Measurements from ENCODE around the gene CKAP5. TPM values are rescaled to one million over a fixed set of nuclear protein-coding genes. Genes with fewer than 3 reads are reported as not detected.
"Not testable (repeated sequence)": the region's sequence is repeated elsewhere in the genome, so short reads cannot be mapped to it uniquely, and the experiment has no call there.

The CKAP5 gene
- total RNA-seq, 2 experiments from 2014 or later, result 130 to 133 TPM

- ChIA-PET POLR2A (interaction anchor here (0.6 kb wide), 1 partner anchor 78 kb away, joined by 5 read pairs; no protein-coding TSS in a partner anchor), CTCF (interaction anchor here (0.5 kb wide), 1 partner anchor 242 kb away, joined by 3 read pairs; no protein-coding TSS in a partner anchor)
Measured at GRCh38 chr11:46718155-46719019, 127.7 kb downstream of the CKAP5 start.

- POLR2A ChIA-PET, result not testable (repeated sequence)
- CTCF ChIA-PET, result interaction anchor here (0.5 kb wide), 1 partner anchor 241 kb away, joined by 3 read pairs; no protein-coding TSS in a partner anchor
Measured at GRCh38 chr11:46717825-46718154, 128.3 kb downstream of the CKAP5 start.

DNA sequence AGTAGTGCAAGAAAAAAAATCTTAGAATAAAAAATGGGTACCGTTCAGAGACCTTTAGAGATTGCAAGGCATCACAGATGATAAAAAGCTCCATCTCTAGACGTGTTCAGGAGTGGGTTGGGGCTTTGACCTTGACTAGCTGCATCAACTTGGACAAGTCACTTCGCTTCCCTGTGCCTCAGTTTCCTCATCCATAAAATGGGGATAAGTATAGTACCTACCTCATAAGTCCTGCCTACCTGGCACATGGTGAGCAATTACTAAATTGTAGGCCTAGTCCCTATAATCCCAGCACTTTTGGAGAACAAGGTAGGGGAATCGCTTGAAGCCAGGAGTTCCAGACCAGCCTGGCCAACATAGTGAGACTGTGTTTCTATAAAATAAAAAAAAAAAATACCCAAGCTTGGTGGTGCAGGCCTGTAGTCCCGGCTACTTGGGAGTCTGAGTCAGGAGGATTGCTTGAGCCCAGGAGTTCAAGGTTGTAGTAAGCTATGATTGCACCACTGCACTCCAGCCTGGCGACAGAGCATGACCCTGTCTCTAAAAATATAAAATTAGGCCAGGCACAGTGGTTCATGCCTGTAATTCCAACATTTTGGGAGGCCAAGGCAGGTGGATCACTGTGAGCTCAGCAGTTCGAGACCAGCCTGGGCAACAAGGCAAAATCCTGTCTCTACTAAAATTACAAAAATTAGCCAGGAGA, 133.1 kb downstream of the CKAP5 start:
- ChIA-PET CTCF (no interaction called here), POLR2A (no interaction called here)

- ChIA-PET POLR2A (no interaction called here), CTCF (no interaction called here)
Measured at GRCh38 chr11:46711303-46711702, 134.8 kb downstream of the CKAP5 start.

- CTCF ChIA-PET, result no interaction called here
- POLR2A ChIA-PET, result no interaction called here
Measured at GRCh38 chr11:46710821-46711269, 135.2 kb downstream of the CKAP5 start.

DNA sequence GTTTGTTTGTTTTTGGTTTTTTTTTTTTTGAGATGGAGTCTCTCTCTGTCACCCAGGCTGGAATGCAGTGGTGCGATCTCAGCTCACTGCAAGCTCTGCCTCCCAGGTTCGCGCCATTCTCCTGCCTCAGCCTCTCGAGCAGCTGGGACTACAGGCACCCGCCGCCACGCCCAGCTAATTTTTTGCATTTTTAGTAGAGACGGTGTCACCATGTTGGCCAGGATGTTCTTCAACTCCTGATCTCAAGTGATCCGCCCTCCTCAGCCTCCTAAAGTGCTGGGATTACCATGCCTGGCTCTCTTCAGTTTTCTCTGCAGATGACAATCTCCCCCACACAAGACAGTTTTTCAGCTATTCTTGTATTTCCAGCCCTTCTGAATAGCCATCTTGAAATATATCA, 136.7 kb downstream of the CKAP5 start:
- CTCF ChIA-PET, result interaction anchor here (0.7 kb wide), 1 partner anchor 42 kb away, joined by 3 read pairs; no protein-coding TSS in a partner anchor
- POLR2A ChIA-PET, result interaction anchor here (0.7 to 1.0 kb wide), 3 partner anchors 8 to 141 kb away, joined by 3 to 5 read pairs (median 3); partner anchors contain the start of gene ZNF408

DNA sequence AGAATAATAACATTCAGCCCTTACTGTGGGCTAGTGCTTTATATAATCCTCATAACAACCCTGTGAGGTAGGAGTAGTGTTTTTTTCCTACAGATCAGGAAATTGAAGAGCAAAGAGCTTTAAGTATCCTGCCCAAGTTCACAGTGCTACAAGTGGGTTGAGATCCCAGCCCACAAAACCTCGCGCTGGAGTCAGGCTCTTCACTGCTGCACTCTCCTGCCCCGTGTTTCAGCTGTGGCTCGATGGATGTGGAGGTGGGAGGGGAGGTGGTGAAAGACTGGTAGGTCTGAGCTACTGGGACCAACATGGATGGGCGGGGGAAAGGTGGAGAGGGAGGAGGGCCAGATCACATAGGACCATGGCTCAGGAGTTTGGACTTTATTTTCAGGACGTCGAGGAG, 139.2 kb downstream of the CKAP5 start:
- ChIA-PET POLR2A (no interaction called here), CTCF (interaction anchor here (0.9 kb wide), 1 partner anchor 13 kb away, joined by 3 read pairs; no protein-coding TSS in a partner anchor)

DNA sequence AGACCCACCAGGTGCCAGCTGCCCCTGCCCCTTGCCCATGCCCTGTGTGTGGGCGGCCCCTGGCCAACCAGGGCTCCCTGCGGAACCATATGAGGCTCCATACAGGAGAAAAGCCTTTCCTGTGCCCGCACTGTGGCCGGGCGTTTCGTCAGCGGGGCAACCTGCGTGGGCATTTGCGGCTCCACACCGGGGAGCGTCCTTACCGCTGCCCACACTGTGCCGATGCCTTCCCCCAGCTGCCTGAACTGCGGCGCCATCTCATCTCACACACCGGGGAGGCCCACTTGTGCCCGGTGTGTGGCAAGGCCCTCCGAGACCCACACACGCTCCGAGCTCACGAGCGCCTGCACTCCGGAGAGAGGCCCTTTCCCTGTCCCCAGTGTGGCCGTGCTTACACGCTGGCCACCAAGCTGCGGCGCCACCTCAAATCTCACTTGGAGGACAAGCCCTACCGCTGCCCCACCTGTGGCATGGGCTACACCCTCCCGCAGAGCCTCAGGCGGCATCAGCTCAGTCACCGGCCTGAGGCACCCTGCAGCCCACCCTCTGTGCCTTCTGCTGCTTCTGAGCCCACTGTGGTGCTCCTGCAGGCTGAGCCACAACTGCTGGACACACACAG, 140.9 kb downstream of the CKAP5 start:
- POLR2A ChIA-PET, result no interaction called here
- CTCF ChIA-PET, result interaction anchor here (0.5 kb wide), 1 partner anchor 23 kb away, joined by 3 read pairs; no protein-coding TSS in a partner anchor

GRCh38 chr11:46701078-46701654, 144.9 kb downstream of the CKAP5 start:
- ChIA-PET POLR2A (interaction anchor here (0.9 to 1.0 kb wide), 2 partner anchors 8 to 1065 kb away, joined by 3 read pairs; no protein-coding TSS in a partner anchor), CTCF (interaction anchor here (1.0 kb wide), 1 partner anchor 19 kb away, joined by 3 read pairs; no protein-coding TSS in a partner anchor)

GRCh38 chr11:46700241-46701077, 145.6 kb downstream of the CKAP5 start, which contains the start of the genes ARHGAP1 and ZNF408:
Gene ARHGAP1 (minus strand): TSS chr11:46700619. CDS start chr11:46696107, 4,512 bp downstream.
Gene ZNF408 (plus strand): TSS chr11:46701031. CDS start chr11:46701048, 17 bp downstream.
- CTCF ChIA-PET, result interaction anchor here (0.9 kb wide), 1 partner anchor 31 kb away, joined by 3 read pairs; no protein-coding TSS in a partner anchor
- POLR2A ChIA-PET, result interaction anchor here (0.9 to 1.1 kb wide), 3 partner anchors 9 to 1065 kb away, joined by 3 read pairs; no protein-coding TSS in a partner anchor

GRCh38 chr11:46698597-46698996, 147.5 kb downstream of the CKAP5 start:
- ChIA-PET POLR2A (interaction anchor here (0.6 to 0.7 kb wide), 3 partner anchors 46 to 792 kb away, joined by 3 to 5 read pairs (median 4); no protein-coding TSS in a partner anchor), CTCF (no interaction called here)

- CTCF ChIA-PET, result no interaction called here
- POLR2A ChIA-PET, result interaction anchor here (0.7 kb wide), 2 partner anchors 45 to 793 kb away, joined by 4 to 5 read pairs; no protein-coding TSS in a partner anchor
Measured at GRCh38 chr11:46697723-46698122, 148.4 kb downstream of the CKAP5 start.

DNA sequence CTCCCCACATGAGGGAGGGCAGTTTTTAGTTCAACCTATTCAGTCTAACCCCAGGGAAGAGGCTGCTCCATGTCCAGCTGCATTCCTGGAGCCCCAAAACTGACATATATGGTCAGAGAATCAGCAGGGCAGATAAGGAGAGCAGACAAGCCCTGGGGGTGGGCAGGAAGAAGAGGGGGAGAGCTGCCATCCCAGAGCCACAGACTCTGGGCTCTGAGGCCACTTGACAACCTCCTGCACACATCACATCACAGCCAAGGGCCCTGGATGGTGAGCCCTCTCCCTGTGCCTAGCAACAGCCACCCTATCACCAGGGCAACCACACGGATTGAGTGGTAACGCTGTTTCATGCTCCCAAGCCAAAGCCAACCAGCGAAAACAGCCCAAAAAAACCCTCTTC, 148.8 kb downstream of the CKAP5 start:
- CTCF ChIA-PET, result interaction anchor here (0.9 kb wide), 1 partner anchor 22 kb away, joined by 3 read pairs; no protein-coding TSS in a partner anchor
- POLR2A ChIA-PET, result interaction anchor here (0.5 kb wide), 1 partner anchor 12 kb away, joined by 5 read pairs; no protein-coding TSS in a partner anchor

GRCh38 chr11:46696212-46696558, 149.9 kb downstream of the CKAP5 start:
- POLR2A ChIA-PET, result no interaction called here
- CTCF ChIA-PET, result interaction anchor here (0.6 to 1.6 kb wide), 4 partner anchors 10 to 26 kb away, joined by 3 to 4 read pairs (median 3); no protein-coding TSS in a partner anchor

- POLR2A ChIA-PET, result no interaction called here
- CTCF ChIA-PET, result interaction anchor here (0.6 to 1.6 kb wide), 3 partner anchors 10 to 25 kb away, joined by 3 to 4 read pairs (median 3); no protein-coding TSS in a partner anchor
Measured at GRCh38 chr11:46695345-46696211, 150.5 kb downstream of the CKAP5 start.

GRCh38 chr11:46694607-46695006, 151.5 kb downstream of the CKAP5 start:
- ChIA-PET POLR2A (no interaction called here), CTCF (interaction anchor here (1.4 to 1.6 kb wide), 2 partner anchors 13 to 24 kb away, joined by 3 read pairs; no protein-coding TSS in a partner anchor)

- ChIA-PET CTCF (interaction anchor here (1.4 kb wide), 1 partner anchor 13 kb away, joined by 3 read pairs; no protein-coding TSS in a partner anchor), POLR2A (no interaction called here)
Measured at GRCh38 chr11:46694072-46694471, 152.0 kb downstream of the CKAP5 start.
